ENCODE data around the gene OR13G1. TPM values are rescaled to one million over a fixed set of nuclear protein-coding genes. Genes with fewer than 3 reads are reported as not detected.
A peak's percentile ranks its signal among the peaks of the same experiment; 100 is the strongest.

Gene OR13G1
- total and polyA plus RNA-seq, 5 donors, result not detected

DNA sequence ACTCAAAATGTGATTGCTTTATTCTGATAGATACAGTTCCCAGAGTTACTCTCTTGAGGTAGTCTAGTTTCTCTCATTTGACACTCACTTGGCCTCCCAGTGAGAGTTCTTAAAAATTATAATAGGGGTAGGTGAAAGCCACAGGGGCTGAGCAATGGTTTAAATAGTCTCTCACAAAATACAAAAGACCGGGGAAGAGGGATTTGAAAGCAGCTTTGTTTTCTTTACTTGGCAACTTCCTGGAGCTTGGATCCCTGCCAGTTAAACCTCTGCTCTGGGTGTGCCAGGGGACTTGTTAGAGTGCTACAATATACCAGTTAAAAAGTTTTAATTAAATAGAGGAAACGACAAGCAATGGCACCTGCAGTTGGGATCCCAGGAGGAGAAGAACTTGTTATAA, 31.7 kb downstream of the OR13G1 start:
- no peak for DNase-seq
- no peak overlapping the region for H3K27ac ChIP-seq (ENCODE audit: low read length)
- H3K4me3 ChIP-seq (ENCODE audit: low read length), result no peak overlapping the region
- H3K4me1 ChIP-seq (ENCODE audit: control insufficient read depth, insufficient read depth, low read length), result no peaks in the 10 kb centered on the region
- H3K27me3 ChIP-seq (ENCODE audit: control insufficient read depth, insufficient read depth), result no peaks in the 10 kb centered on the region
- ATAC-seq, result no peak
- no peaks in the 10 kb centered on the region for H3K9me3 ChIP-seq (ENCODE audit: control insufficient read depth, low read length)
- intact Hi-C loops (cut with DNase I), result no loop called here
- 4% methylated on average over 2 of the region's 2 CpGs for WGBS

GRCh38 chr1:247646867-247647266, 32.7 kb downstream of the OR13G1 start:
- H3K9me3 ChIP-seq (ENCODE audit: control insufficient read depth, low read length), result no peaks in the 10 kb centered on the region
- no peak overlapping the region for H3K4me3 ChIP-seq (ENCODE audit: low read length)
- WGBS, result 72% methylated on average over 4 of the region's 4 CpGs
- intact Hi-C loops (cut with DNase I), result no loop called here
- no peak for ATAC-seq
- no peaks in the 10 kb centered on the region for H3K4me1 ChIP-seq (ENCODE audit: control insufficient read depth, insufficient read depth, low read length)
- H3K27me3 ChIP-seq (ENCODE audit: control insufficient read depth, insufficient read depth), result no peaks in the 10 kb centered on the region
- DNase-seq, result no peak
- H3K27ac ChIP-seq (ENCODE audit: low read length), result no peak overlapping the region

DNA sequence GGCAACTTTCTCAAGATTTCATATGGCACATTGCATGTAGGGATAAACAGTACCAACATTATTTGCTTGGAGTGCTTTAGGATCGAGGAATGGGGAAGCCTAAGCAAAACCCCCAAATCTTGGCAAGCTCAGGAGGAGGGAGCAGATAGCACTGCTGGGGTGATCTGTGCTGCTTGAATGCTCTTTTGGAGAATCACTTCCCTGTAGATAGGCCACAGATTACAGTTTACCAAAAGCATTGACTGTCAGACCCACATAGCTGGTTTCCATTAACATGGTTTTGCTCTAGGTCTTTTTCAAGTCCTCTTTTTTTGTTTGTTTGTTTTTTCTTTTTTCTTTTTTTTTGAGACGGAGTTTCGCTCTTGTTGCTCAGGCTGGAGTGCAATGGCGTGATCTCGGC, 36.8 kb downstream of the OR13G1 start:
- no peaks in the 10 kb centered on the region for H3K4me1 ChIP-seq (ENCODE audit: control insufficient read depth, insufficient read depth, low read length)
- DNase-seq, result no peak
- no peak for ATAC-seq
- no peaks in the 10 kb centered on the region for H3K27me3 ChIP-seq (ENCODE audit: control insufficient read depth, insufficient read depth)
- H3K9me3 ChIP-seq (ENCODE audit: control insufficient read depth, low read length), result no peaks in the 10 kb centered on the region
- intact Hi-C loops (cut with DNase I), result no loop called here
- WGBS, result 69% methylated on average over 5 of the region's 5 CpGs
- no peak overlapping the region for H3K27ac ChIP-seq (ENCODE audit: low read length)
- no peak overlapping the region for H3K4me3 ChIP-seq (ENCODE audit: low read length)

DNA sequence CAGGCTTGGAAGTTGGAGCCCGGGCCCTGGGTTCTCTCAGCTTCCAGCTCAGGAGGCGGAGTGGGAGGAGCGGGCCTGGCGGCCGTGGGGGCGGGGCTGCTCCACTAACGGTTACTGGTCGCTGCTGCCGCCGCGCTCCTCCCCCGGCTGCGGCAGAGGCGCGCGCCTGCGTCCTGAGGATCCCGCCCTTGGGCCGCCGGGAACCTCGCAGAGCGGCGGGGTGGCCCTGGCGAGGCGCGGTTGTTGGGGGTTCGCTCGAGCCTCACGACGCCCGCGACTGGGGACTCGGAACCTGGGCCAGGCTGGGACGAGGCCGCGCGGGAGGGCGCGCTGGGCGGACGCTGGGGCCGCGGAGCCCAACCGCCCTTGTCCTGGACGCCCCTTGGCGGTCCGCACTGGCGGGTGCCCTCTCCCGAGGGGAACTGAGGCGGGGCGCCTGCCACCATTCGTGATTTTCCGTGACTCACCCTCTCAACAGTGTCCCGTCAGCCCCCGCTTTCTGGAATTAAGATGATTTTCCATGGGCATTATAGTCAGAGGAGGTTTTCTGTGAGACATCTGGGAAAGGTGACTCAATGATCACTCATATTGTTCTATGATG, 40.1 kb downstream of the OR13G1 start:
- ATAC-seq (peak; percentile 90 to 99), DNase-seq (peak; percentile 75 to 88 (median 85))
- no peaks in the 10 kb centered on the region for H3K9me3 ChIP-seq (ENCODE audit: control insufficient read depth, low read length)
- no peak overlapping the region for H3K27ac ChIP-seq (ENCODE audit: low read length)
- WGBS, result 16% methylated on average over 55 of the region's 55 CpGs
- H3K4me3 ChIP-seq (ENCODE audit: low read length), result peak overlapping the region; percentile 35
- intact Hi-C loops (cut with DNase I), result no loop called here
- no peaks in the 10 kb centered on the region for H3K27me3 ChIP-seq (ENCODE audit: control insufficient read depth, insufficient read depth)
- no peaks in the 10 kb centered on the region for H3K4me1 ChIP-seq (ENCODE audit: control insufficient read depth, insufficient read depth, low read length)

- ATAC-seq, result no peak
- WGBS, result 79% methylated on average over 6 of the region's 6 CpGs
- Histone ChIP-seq H3K27ac (ENCODE audit: low read length) (no peak overlapping the region), H3K27me3 (ENCODE audit: control insufficient read depth, insufficient read depth) (no peaks in the 10 kb centered on the region), H3K4me3 (ENCODE audit: low read length) (no peak overlapping the region), H3K9me3 (ENCODE audit: control insufficient read depth, low read length) (no peaks in the 10 kb centered on the region), H3K4me1 (ENCODE audit: control insufficient read depth, insufficient read depth, low read length) (no peaks in the 10 kb centered on the region)
- no peak for DNase-seq
- intact Hi-C loops (cut with DNase I), result no loop called here
Observed at GRCh38 chr1:247638781-247639180, 40.8 kb downstream of the OR13G1 start.

DNA sequence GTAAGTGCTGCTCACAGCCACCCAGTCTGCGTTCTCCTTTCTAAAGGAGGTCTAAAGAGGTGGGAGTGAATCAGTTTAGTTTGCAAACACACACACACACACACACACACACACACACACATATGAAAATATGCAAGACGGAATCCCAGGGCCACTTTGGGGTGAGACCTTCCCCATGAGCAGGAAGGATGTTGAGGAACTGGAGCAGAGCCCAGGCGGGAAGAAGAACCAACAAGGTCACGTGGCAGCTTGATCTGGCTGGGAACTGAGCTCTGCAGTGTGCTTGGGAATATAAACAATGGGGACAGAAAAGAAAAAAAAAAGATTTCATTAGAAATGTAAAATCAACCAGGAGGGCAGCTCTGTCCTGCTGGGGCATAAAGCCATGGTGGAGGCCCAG, 41.5 kb downstream of the OR13G1 start:
- Histone ChIP-seq H3K9me3 (ENCODE audit: control insufficient read depth, low read length) (no peaks in the 10 kb centered on the region), H3K4me3 (ENCODE audit: low read length) (no peak overlapping the region), H3K4me1 (ENCODE audit: control insufficient read depth, insufficient read depth, low read length) (no peaks in the 10 kb centered on the region), H3K27ac (ENCODE audit: low read length) (no peak overlapping the region), H3K27me3 (ENCODE audit: control insufficient read depth, insufficient read depth) (no peaks in the 10 kb centered on the region)
- WGBS, result 56% methylated on average over 4 of the region's 4 CpGs
- peak in 1 of 3 donors; percentile 41 for DNase-seq
- ATAC-seq, result no peak
- intact Hi-C loops (cut with DNase I), result no loop called here

- no peak for ATAC-seq
Observed at GRCh38 chr1:247627951-247628350, 51.6 kb downstream of the OR13G1 start.

More at GRCh38 chr1:247627951-247628350, 51.6 kb downstream of the OR13G1 start:
- H3K27me3 ChIP-seq (ENCODE audit: control insufficient read depth, insufficient read depth), result no peaks in the 10 kb centered on the region
- 43% methylated on average over 3 of the region's 3 CpGs for WGBS
- H3K9me3 ChIP-seq (ENCODE audit: control insufficient read depth, low read length), result no peaks in the 10 kb centered on the region
- DNase-seq, result no peak
- no peak overlapping the region for H3K4me3 ChIP-seq (ENCODE audit: low read length)
- no peaks in the 10 kb centered on the region for H3K4me1 ChIP-seq (ENCODE audit: control insufficient read depth, insufficient read depth, low read length)
- H3K27ac ChIP-seq (ENCODE audit: low read length), result no peak overlapping the region
- intact Hi-C loops (cut with DNase I), result no loop called here

Other genes with a start within 250 kb of the OR13G1 start
- not detected for gene OR2B11, start 221.6 kb downstream of the OR13G1 start, total RNA-seq
- gene OR2B11, start 221.6 kb downstream of the OR13G1 start, polyA plus RNA-seq, result not detected
- under 1 TPM in 2 of 4 donors, not detected in 2; 0.03 TPM for gene OR2C3, start 143.3 kb downstream of the OR13G1 start, total RNA-seq
- 0.02 TPM for gene OR2C3, start 143.3 kb downstream of the OR13G1 start, polyA plus RNA-seq
- under 1 TPM in 2 of 4 donors, not detected in 2; 0.09 to 0.17 TPM for gene GCSAML, start 130.6 kb downstream of the OR13G1 start, total RNA-seq
- gene GCSAML, start 130.6 kb downstream of the OR13G1 start, polyA plus RNA-seq, result not detected
- not detected for gene OR2G2, start 91.4 kb downstream of the OR13G1 start, total RNA-seq
- not detected for gene OR2G2, start 91.4 kb downstream of the OR13G1 start, polyA plus RNA-seq
- not detected for gene OR2G3, start 74.2 kb downstream of the OR13G1 start, total RNA-seq
- gene OR2G3, start 74.2 kb downstream of the OR13G1 start, polyA plus RNA-seq, result not detected
- not detected for gene OR6F1, start 36.9 kb upstream of the OR13G1 start, total RNA-seq
- not detected for gene OR6F1, start 36.9 kb upstream of the OR13G1 start, polyA plus RNA-seq
- gene OR14K1, start 58.9 kb upstream of the OR13G1 start, total RNA-seq, result not detected
- not detected for gene OR14K1, start 58.9 kb upstream of the OR13G1 start, polyA plus RNA-seq
- not detected for gene OR14A2, start 68.4 kb upstream of the OR13G1 start, total RNA-seq
- not detected for gene OR14A2, start 68.4 kb upstream of the OR13G1 start, polyA plus RNA-seq
- not detected for gene OR1C1, start 80.8 kb upstream of the OR13G1 start, total RNA-seq
- gene OR1C1, start 80.8 kb upstream of the OR13G1 start, polyA plus RNA-seq, result not detected
- not detected for gene OR14A16, start 144.4 kb upstream of the OR13G1 start, total RNA-seq
- not detected for gene OR14A16, start 144.4 kb upstream of the OR13G1 start, polyA plus RNA-seq
- not detected for gene OR11L1, start 162.2 kb upstream of the OR13G1 start, total RNA-seq
- gene OR11L1, start 162.2 kb upstream of the OR13G1 start, polyA plus RNA-seq, result not detected
- gene TRIM58, start 177.4 kb upstream of the OR13G1 start, total RNA-seq, result under 1 TPM; 0.25 to 0.56 (median 0.47) TPM
- 0.07 TPM for gene TRIM58, start 177.4 kb upstream of the OR13G1 start, polyA plus RNA-seq
- gene OR2W3, start 215.8 kb upstream of the OR13G1 start, total RNA-seq, result under 1 TPM in 1 of 4 donors, not detected in 3; 0.26 TPM
- gene OR2W3, start 215.8 kb upstream of the OR13G1 start, polyA plus RNA-seq, result not detected
- not detected for gene OR2T8, start 240.5 kb upstream of the OR13G1 start, total RNA-seq
- gene OR2T8, start 240.5 kb upstream of the OR13G1 start, polyA plus RNA-seq, result not detected
- not detected for gene OR2AJ1, start 245.2 kb upstream of the OR13G1 start, total RNA-seq
- gene OR2AJ1, start 245.2 kb upstream of the OR13G1 start, polyA plus RNA-seq, result not detected

All from right cardiac atrium (tissue), 5 donors.